Keratinocyte (primary cell): ENCODE data around the gene RPL29. TPM values are rescaled to one million over a fixed set of nuclear protein-coding genes. Genes with fewer than 3 reads are reported as not detected.

Experiments
- DNase-seq: peaks from one replicate; pipeline ENCODE4 v3.0.0-alpha.2; 2011; ENCODE audit warnings: low read depth, missing footprints, low spot score
- FAIRE-seq: peaks from 2 replicates; lab custom pipeline; 2011; peaks lifted over from hg19 to GRCh38; lab: Jason Lieb, UNC
- H2AFZ ChIP-seq: 2 replicates; pipeline ENCODE4 v1.6.0; 2012; ENCODE audit warnings: low read length, control low read depth, inconsistent platforms; ENCODE audit not compliant: control insufficient read depth
- H3K27ac ChIP-seq: 2 replicates; pipeline ENCODE4 v1.5.1; 2011; ENCODE audit warnings: low read length; ENCODE audit not compliant: control insufficient read depth, insufficient read depth
- H3K27me3 ChIP-seq: 3 replicates; pipeline ENCODE4 v1.6.0; 2011; ENCODE audit warnings: low read length; ENCODE audit not compliant: control insufficient read depth, insufficient read depth; ENCODE audit errors: extremely low read depth
- H3K36me3 ChIP-seq, 2 experiments: 2 replicates in 1 of 2; 3 replicates in 1 of 2; pipeline ENCODE4 v1.5.1; 2011; ENCODE audit warnings: low read length in 2 of 2, mild to moderate bottlenecking in 1 of 2; ENCODE audit not compliant: control insufficient read depth in 2 of 2, insufficient read depth in 2 of 2; ENCODE audit errors: extremely low read depth in 1 of 2
- H3K4me1 ChIP-seq: 3 replicates; pipeline ENCODE4 v1.5.1; 2011; ENCODE audit warnings: low read length; ENCODE audit not compliant: control insufficient read depth, insufficient read depth; ENCODE audit errors: extremely low read depth
- H3K4me2 ChIP-seq: 3 replicates; pipeline ENCODE4 v1.6.0; 2011; ENCODE audit warnings: low read depth, low read length; ENCODE audit not compliant: control insufficient read depth, insufficient read depth; ENCODE audit errors: extremely low read depth
- H3K4me3 ChIP-seq, 3 experiments: fragments of 200-600 bp in 1 of 3; sonication (generic) in 1 of 3; 2 replicates in 2 of 3; 3 replicates in 1 of 3; pipeline ENCODE4 v1.5.1; 2011 to 2016; ENCODE audit warnings: low read length in 3 of 3, mild to moderate bottlenecking in 3 of 3, control low read depth in 2 of 3, inconsistent platforms in 1 of 3, low read depth in 1 of 3, mixed read lengths in 1 of 3, mixed run types in 1 of 3, moderate library complexity in 1 of 3; ENCODE audit not compliant: control insufficient read depth in 2 of 3, insufficient read depth in 2 of 3; ENCODE audit errors: extremely low read depth in 1 of 3
- H3K79me2 ChIP-seq: 2 replicates; pipeline ENCODE4 v1.6.0; 2012; ENCODE audit warnings: low read length; ENCODE audit not compliant: control insufficient read depth, insufficient read depth
- H3K9ac ChIP-seq: 3 replicates; pipeline ENCODE4 v1.6.0; 2011; ENCODE audit warnings: low read length; ENCODE audit not compliant: control insufficient read depth, insufficient read depth; ENCODE audit errors: extremely low read depth
- H3K9me1 ChIP-seq: 3 replicates; pipeline ENCODE4 v1.6.0; 2011; ENCODE audit warnings: low read length; ENCODE audit not compliant: control insufficient read depth, insufficient read depth; ENCODE audit errors: extremely low read depth
- H3K9me3 ChIP-seq: 2 replicates; pipeline ENCODE4 v1.5.1; 2012; ENCODE audit warnings: low read depth, low read length; ENCODE audit not compliant: control insufficient read depth
- H4K20me1 ChIP-seq: 3 replicates; pipeline ENCODE4 v1.6.0; 2011; ENCODE audit warnings: low read length; ENCODE audit not compliant: control insufficient read depth, insufficient read depth; ENCODE audit errors: extremely low read depth
- CTCF ChIP-seq, 3 experiments: IDR thresholded peaks in 1 of 3; conservative IDR thresholded peaks in 1 of 3; optimal IDR thresholded peaks in 1 of 3; 2 replicates in 2 of 3; 3 replicates in 1 of 3; pipeline versions ENCODE3 to v1.5.1; 2011; ENCODE audit warnings: low read length in 3 of 3, mild to moderate bottlenecking in 3 of 3, moderate library complexity in 2 of 3, control low read depth in 1 of 3, inconsistent platforms in 1 of 3; ENCODE audit not compliant: insufficient read depth in 2 of 3; ENCODE audit errors: extremely low read depth in 1 of 3
- EZH2 ChIP-seq: IDR thresholded peaks from one replicate; pipeline ENCODE4 v1.6.1; 2012; ENCODE audit warnings: inconsistent platforms, mild to moderate bottlenecking, low read length, moderate library complexity
- dilution Hi-C: fragments of 300-500 bp; cut with MboI; formaldehyde crosslinking; loops from one replicate; pipeline ENCODE4 v1.7.0; 2020; ENCODE audit warnings: low sequenced_read_pairs; ENCODE audit not compliant: extremely low pct_ligation_motif_present
- polyA plus RNA-seq, 5 experiments: library from polyadenylated mRNA; depleted of rRNA in 3 of 5; stranded (reverse) in 3 of 5; stranded (forward) in 1 of 5; unstranded in 1 of 5; fragments of >200 nt; gene quantifications; 1 replicate in 1 of 5; 2 replicates in 3 of 5; 3 replicates in 1 of 5; pipeline versions ENCODE4 v1.2.1 to v1.2.3, GENCODE V29; 2011 to 2012; ENCODE audit warnings: missing spikeins in 2 of 5, low read depth in 1 of 5, low replicate concordance in 1 of 5

The RPL29 gene
- polyA plus RNA-seq, 1 donor (not counting 4 experiments of a cell fraction or from before 2014, with no cell fraction given): 1,648 TPM

DNA sequence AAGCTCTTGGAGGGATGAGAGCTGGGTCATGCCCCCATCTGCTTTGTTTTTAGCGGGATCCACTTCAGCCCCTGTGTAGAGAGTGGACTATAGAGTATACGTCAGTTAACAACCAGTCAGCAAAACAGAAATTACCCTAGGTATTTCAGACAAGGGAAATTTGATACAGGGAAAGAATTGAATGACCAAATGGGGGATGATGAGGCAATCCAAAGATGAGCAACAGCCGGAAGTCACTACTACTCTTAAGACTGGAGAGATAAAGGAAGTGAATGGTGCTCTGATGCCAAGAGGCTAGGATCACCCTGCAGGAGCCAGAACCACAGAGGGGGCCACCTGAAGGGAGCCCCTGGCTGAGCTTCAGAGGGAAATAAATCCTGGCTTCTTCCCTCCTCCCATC, 42.2 kb downstream of the RPL29 start:
- DNase-seq (no peak), FAIRE-seq (peak; percentile 69)
- no peak overlapping the region for H3K27ac ChIP-seq
- H4K20me1 ChIP-seq: no peaks in the 10 kb centered on the region
- H3K9ac ChIP-seq: no peak overlapping the region
- H3K36me3 ChIP-seq: peaks cover 0 to under 1% of the 10 kb centered on the region in 2 experiments
- no peaks in the 10 kb centered on the region for H3K9me1 ChIP-seq
- H3K27me3 ChIP-seq: peaks cover 28% of the 10 kb centered on the region
- dilution Hi-C loops: no loop called here
- peaks cover 11% of the 10 kb centered on the region for H3K4me1 ChIP-seq
- no peak overlapping the region for H3K4me2 ChIP-seq
- H3K4me3 ChIP-seq: no peak overlapping the region
- no peaks in the 10 kb centered on the region for H3K79me2 ChIP-seq
- H3K9me3 ChIP-seq: no peaks in the 10 kb centered on the region
- H2AFZ ChIP-seq: no peak overlapping the region
- no peak for TF ChIP-seq EZH2
- no peak for TF ChIP-seq CTCF (optimal IDR thresholded peaks at IDR 0.05 in 1 of 3, IDR thresholded peaks at IDR 0.05 in 1 of 3, conservative IDR thresholded peaks at IDR 0.05 in 1 of 3; ENCODE audit: extremely low read depth in 1 of 3, insufficient read depth in 2 of 3, low read length in 3 of 3)

GRCh38 chr3:51950899-51951298, 44.8 kb downstream of the RPL29 start:
- TF ChIP-seq EZH2 (no peak), CTCF (optimal IDR thresholded peaks at IDR 0.05 in 1 of 3, IDR thresholded peaks at IDR 0.05 in 1 of 3, conservative IDR thresholded peaks at IDR 0.05 in 1 of 3; ENCODE audit: extremely low read depth in 1 of 3, insufficient read depth in 2 of 3, low read length in 3 of 3) (no peak)
- Histone ChIP-seq H4K20me1 (no peaks in the 10 kb centered on the region), H3K4me3 (no peak overlapping the region), H3K9me3 (no peaks in the 10 kb centered on the region), H2AFZ (no peak overlapping the region), H3K27ac (no peak overlapping the region), H3K4me1 (peaks cover 4% of the 10 kb centered on the region), H3K27me3 (peaks cover 28% of the 10 kb centered on the region), H3K4me2 (no peak overlapping the region), H3K79me2 (no peaks in the 10 kb centered on the region), H3K36me3 (no peaks in the 10 kb centered on the region), H3K9ac (no peak overlapping the region), H3K9me1 (no peaks in the 10 kb centered on the region)
- dilution Hi-C loops: no loop called here
- DNase-seq (no peak), FAIRE-seq (no peak)
